Fibroblast of lung (primary cell): Measurements from ENCODE around the gene PRR35. TPM values are rescaled to one million over a fixed set of nuclear protein-coding genes. Genes with fewer than 3 reads are reported as not detected.

ENCODE experiments used
- DNase-seq, 2 donors: peaks; one replicate each; pipeline versions ENCODE4 v3.0.0 to v3.0.0-alpha.2; 2010; ENCODE audit warnings: low read depth in 2 of 2
- H2AFZ ChIP-seq: 2 replicates; pipeline ENCODE4 v1.5.1; 2012; ENCODE audit warnings: low read length, control low read depth, inconsistent platforms
- H3K27ac ChIP-seq: 2 replicates; pipeline ENCODE4 v1.5.1; 2011; ENCODE audit warnings: low read length, control low read depth; ENCODE audit not compliant: insufficient read depth
- H3K27me3 ChIP-seq: 2 replicates; pipeline ENCODE4 v1.5.1; 2011; ENCODE audit warnings: mild to moderate bottlenecking, low read length; ENCODE audit not compliant: control insufficient read depth, insufficient read depth
- H3K36me3 ChIP-seq: 2 replicates; pipeline ENCODE4 v1.5.1; 2011; ENCODE audit warnings: low read length; ENCODE audit not compliant: control insufficient read depth, insufficient read depth
- H3K4me1 ChIP-seq: 2 replicates; pipeline ENCODE4 v1.5.1; 2011; ENCODE audit warnings: low read length; ENCODE audit not compliant: control insufficient read depth, insufficient read depth; ENCODE audit errors: extremely low read depth
- H3K4me2 ChIP-seq: 2 replicates; pipeline ENCODE4 v1.5.1; 2011; ENCODE audit warnings: low read length, control low read depth; ENCODE audit not compliant: insufficient read depth; ENCODE audit errors: extremely low read depth
- H3K4me3 ChIP-seq, 4 experiments: fragments of 200-600 bp in 1 of 4; sonication (generic) in 1 of 4; replicated peaks in 1 of 4; 2 replicates each; pipeline ENCODE4 v1.5.1; 2011 to 2016; ENCODE audit warnings: low read length in 4 of 4, low read depth in 3 of 4, mild to moderate bottlenecking in 3 of 4, control low read depth in 2 of 4, inconsistent platforms in 1 of 4, mixed read lengths in 1 of 4; ENCODE audit not compliant: insufficient read depth in 1 of 4; ENCODE audit errors: control extremely low read depth in 1 of 4
- H3K79me2 ChIP-seq: 2 replicates; pipeline ENCODE4 v1.5.1; 2012; ENCODE audit warnings: mild to moderate bottlenecking, low read length, inconsistent platforms; ENCODE audit not compliant: control insufficient read depth, insufficient read depth
- H3K9ac ChIP-seq: 2 replicates; pipeline ENCODE4 v1.5.1; 2011; ENCODE audit warnings: mild to moderate bottlenecking, low read length, control low read depth; ENCODE audit not compliant: insufficient read depth
- H3K9me3 ChIP-seq: 2 replicates; pipeline ENCODE4 v1.5.1; 2012; ENCODE audit warnings: low read depth, low read length; ENCODE audit not compliant: control insufficient read depth, insufficient read depth
- H4K20me1 ChIP-seq: 2 replicates; pipeline ENCODE4 v1.5.1; 2011; ENCODE audit warnings: low read length; ENCODE audit not compliant: control insufficient read depth, insufficient read depth; ENCODE audit errors: extremely low read depth
- CTCF ChIP-seq, 2 donors: IDR thresholded peaks in 1 of 2; conservative IDR thresholded peaks in 1 of 2; 1 replicate in 1 of 2; 2 replicates in 1 of 2; pipeline ENCODE4 v1.5.1; 2011 to 2012; ENCODE audit warnings: low read length in 2 of 2, control low read depth in 1 of 2, inconsistent platforms in 1 of 2, low read depth in 1 of 2, mild to moderate bottlenecking in 1 of 2
- EZH2 ChIP-seq: IDR thresholded peaks from 2 replicates; pipeline ENCODE4 v1.5.1; 2012; ENCODE audit warnings: low read length, control low read depth, mild to moderate bottlenecking; ENCODE audit errors: missing control alignments
- polyA plus RNA-seq, 2 donors: library from polyadenylated mRNA; depleted of rRNA in 1 of 2; stranded (reverse) in 1 of 2; unstranded in 1 of 2; fragments of >200 nt; gene quantifications; 2 replicates each; pipeline ENCODE4 v1.2.1, GENCODE V29; 2011 to 2012; ENCODE audit warnings: missing spikeins in 1 of 2
- total RNA-seq: library from RNA; depleted of rRNA; stranded (reverse); fragments of >200 nt; gene quantifications from 2 replicates; pipeline ENCODE4 v1.2.1, GENCODE V29; 2014

Gene PRR35
- total and polyA plus RNA-seq, 2 donors (not counting 1 experiment from before 2014, with no cell fraction given), result not detected

- Histone ChIP-seq H3K9ac (no peak overlapping the region), H3K27me3 (no peaks in the 10 kb centered on the region), H3K36me3 (peaks cover 4% of the 10 kb centered on the region), H3K79me2 (peaks cover 4% of the 10 kb centered on the region), H3K27ac (no peak overlapping the region), H4K20me1 (no peaks in the 10 kb centered on the region), H3K9me3 (no peaks in the 10 kb centered on the region), H3K4me2 (no peak overlapping the region), H3K4me3 (no peak overlapping the region), H3K4me1 (peaks cover 11% of the 10 kb centered on the region), H2AFZ (no peak overlapping the region)
- DNase-seq, result no peak
- TF ChIP-seq CTCF (conservative IDR thresholded peaks at IDR 0.05 in 1 of 2, IDR thresholded peaks at IDR 0.05 in 1 of 2; ENCODE audit: low read depth in 1 of 2, low read length in 2 of 2), result no peak
- TF ChIP-seq EZH2, result no peak
Measured at GRCh38 chr16:583815-584591, 23.8 kb downstream of the PRR35 start.

- H3K4me1 ChIP-seq, result peaks cover 11% of the 10 kb centered on the region
- H3K4me2 ChIP-seq, result no peak overlapping the region
- H3K9ac ChIP-seq, result no peak overlapping the region
- no peaks in the 10 kb centered on the region for H3K9me3 ChIP-seq
- H3K27ac ChIP-seq, result no peak overlapping the region
- no peak overlapping the region for H2AFZ ChIP-seq
- H4K20me1 ChIP-seq, result no peaks in the 10 kb centered on the region
- no peak for TF ChIP-seq CTCF (conservative IDR thresholded peaks at IDR 0.05 in 1 of 2, IDR thresholded peaks at IDR 0.05 in 1 of 2; ENCODE audit: low read depth in 1 of 2, low read length in 2 of 2)
- no peak for TF ChIP-seq EZH2
- DNase-seq, result no peak
- peaks cover 4% of the 10 kb centered on the region for H3K36me3 ChIP-seq
- no peak overlapping the region for H3K4me3 ChIP-seq
- H3K27me3 ChIP-seq, result no peaks in the 10 kb centered on the region
- peaks cover 4% of the 10 kb centered on the region for H3K79me2 ChIP-seq
Measured at GRCh38 chr16:585351-585750, 25.2 kb downstream of the PRR35 start.

GRCh38 chr16:586047-586644 is 26.0 kb downstream of the PRR35 start:
- Histone ChIP-seq H3K4me2 (no peak overlapping the region), H3K79me2 (peaks cover 12% of the 10 kb centered on the region), H4K20me1 (no peaks in the 10 kb centered on the region), H3K9ac (no peak overlapping the region), H3K4me3 (no peak overlapping the region), H3K9me3 (no peaks in the 10 kb centered on the region), H3K27ac (no peak overlapping the region), H3K4me1 (peaks cover 15% of the 10 kb centered on the region), H3K27me3 (no peaks in the 10 kb centered on the region), H3K36me3 (peaks cover 4% of the 10 kb centered on the region), H2AFZ (no peak overlapping the region)
- TF ChIP-seq CTCF (conservative IDR thresholded peaks at IDR 0.05 in 1 of 2, IDR thresholded peaks at IDR 0.05 in 1 of 2; ENCODE audit: low read depth in 1 of 2, low read length in 2 of 2) (no peak), EZH2 (no peak)
- peak; percentile 19 to 62 for DNase-seq
